Measurements from ENCODE around the gene STAT2. TPM values are rescaled to one million over a fixed set of nuclear protein-coding genes. Genes with fewer than 3 reads are reported as not detected.

STAT2 gene
- total and polyA plus RNA-seq, 9 of the 15 experiments (the other 6 are each of a cell fraction or from before 2014, with no cell fraction given): 15.5 to 46.9 (median 40.1) TPM

GRCh38 chr12:56299853-56300643 lies 59.9 kb downstream of the STAT2 start, which contains the start of gene CS (continued):
- TF ChIP-seq FOXM1 (IDR thresholded peaks at IDR 0.05; ENCODE audit: low read depth) (no peak), FOXM1 (CRISPR knock-in tag; IDR thresholded peaks at IDR 0.05; ENCODE audit: low read depth) (peak; percentile 88; the same call in 1 of the 2 replicates), ATF7 (IDR thresholded peaks at IDR 0.05) (peak; percentile 67), CHD1 (IDR thresholded peaks at IDR 0.05; ENCODE audit: low read length) (peak; percentile 64), DPF2 (IDR thresholded peaks at IDR 0.05) (no peak; the same call in 1 of the 2 replicates), PRPF4 (IDR thresholded peaks at IDR 0.05; ENCODE audit: insufficient read depth, low read depth, low read length, poor library complexity, severe bottlenecking) (peak; percentile 48), ZNF830 (CRISPR knock-in tag; IDR thresholded peaks at IDR 0.05) (no peak), NCOA6 (IDR thresholded peaks at IDR 0.05) (no peak), TRIM25 (IDR thresholded peaks at IDR 0.05; ENCODE audit: borderline replicate concordance) (no peak), ZNF23 (CRISPR knock-in tag; IDR thresholded peaks at IDR 0.05) (no peak), RNF2 (IDR thresholded peaks at IDR 0.05) (peak; percentile 33; the same call in 1 of the 2 replicates), CXXC5 (CRISPR knock-in tag; IDR thresholded peaks at IDR 0.05) (peak; percentile 82), THRAP3 (IDR thresholded peaks at IDR 0.05; ENCODE audit: borderline replicate concordance) (no peak), ZNF121 (CRISPR knock-in tag; conservative IDR thresholded peaks at IDR 0.05) (no peak), FOXO4 (CRISPR knock-in tag; IDR thresholded peaks at IDR 0.05) (no peak), GABPB1 (CRISPR knock-in tag; IDR thresholded peaks at IDR 0.05) (peak; percentile 64), RBFOX2 (IDR thresholded peaks at IDR 0.05; ENCODE audit: low read depth, low read length) (peak; percentile 98), ARID3A (IDR thresholded peaks at IDR 0.05; ENCODE audit: borderline replicate concordance, low read depth, low read length) (no peak), C11orf30 (IDR thresholded peaks at IDR 0.05; ENCODE audit: low read depth) (no peak; the same call in 1 of the 2 replicates), SP2 (IDR thresholded peaks at IDR 0.05; ENCODE audit: extremely low read depth, low read depth, low read length, poor library complexity, severe bottlenecking) (peak; percentile 71), MTA3 (IDR thresholded peaks at IDR 0.05; ENCODE audit: borderline replicate concordance) (0 out of 2 replicates have a peak, but pooled peaks have one; percentile 35), ATF1 (CRISPR knock-in tag; IDR thresholded peaks at IDR 0.05) (no peak), ATF1 (tag; IDR thresholded peaks at IDR 0.05) (peak; percentile 47; the same call in 1 of the 2 replicates), EZH2 (IDR thresholded peaks at IDR 0.05; ENCODE audit: borderline replicate concordance, low read depth, low read length) (no peak), ZNF766 (CRISPR knock-in tag; conservative IDR thresholded peaks at IDR 0.05) (no peak)

Data from K562 (cell line).